Measurements from ENCODE around the gene CSNK2A1. TPM values are rescaled to one million over a fixed set of nuclear protein-coding genes. Genes with fewer than 3 reads are reported as not detected.

CSNK2A1 gene
- total RNA-seq, 2 donors from 2014 or later = 154 to 202 TPM

GRCh38 chr20:571754-572441 lies 28.3 kb upstream of the CSNK2A1 start:
- Mint-ChIP-seq H3K9me3 (no peaks in the 10 kb centered on the region), H3K36me3 (no peaks in the 10 kb centered on the region), H3K27ac (no peak overlapping the region)
- ATAC-seq (no peak), DNase-seq (ENCODE audit: low spot score in 2 of 2) (no peak)

- Mint-ChIP-seq H3K9me3 (no peaks in the 10 kb centered on the region), H3K36me3 (no peaks in the 10 kb centered on the region), H3K27ac (peak overlapping the region in 1 of 2 donors; percentile 11)
- ATAC-seq = no peak
- no peak for DNase-seq (ENCODE audit: low spot score in 2 of 2)
Measured at GRCh38 chr20:568673-569415, 25.3 kb upstream of the CSNK2A1 start.

DNA sequence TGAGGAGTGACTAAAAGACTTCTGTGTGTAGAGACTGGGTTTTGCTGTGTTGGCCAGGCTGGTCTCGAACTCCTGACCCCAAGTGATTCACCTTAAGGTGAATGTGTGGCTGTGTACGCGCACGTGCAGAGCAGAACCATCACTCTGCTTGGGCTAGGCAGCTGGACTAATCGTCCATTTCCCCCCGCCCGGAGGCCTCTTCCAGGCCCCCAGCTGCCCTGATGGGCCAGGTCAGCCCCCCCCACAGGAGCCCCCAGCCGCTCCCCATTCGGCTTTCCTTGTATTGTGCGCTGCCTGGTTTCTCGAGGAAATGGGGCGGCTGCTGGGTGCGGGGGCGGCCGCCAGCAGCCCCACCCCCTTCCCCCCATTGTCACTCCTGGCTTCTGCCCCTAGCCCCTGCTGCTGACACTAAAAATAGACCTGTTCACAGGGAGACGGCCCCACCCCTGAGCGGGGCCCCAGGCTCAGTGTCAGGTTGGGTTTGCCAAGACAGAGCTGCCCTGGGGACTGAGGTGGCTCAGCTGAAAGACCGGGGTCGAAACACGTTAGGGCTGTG lies 24.6 kb upstream of the CSNK2A1 start:
- ATAC-seq (no peak), DNase-seq (ENCODE audit: low spot score in 2 of 2) (no peak)
- Mint-ChIP-seq H3K9me3 (no peaks in the 10 kb centered on the region), H3K36me3 (no peaks in the 10 kb centered on the region), H3K27ac (no peak overlapping the region)

GRCh38 chr20:564192-564591 lies 20.6 kb upstream of the CSNK2A1 start:
- ATAC-seq = no peak
- Mint-ChIP-seq H3K27ac (no peak overlapping the region), H3K9me3 (no peaks in the 10 kb centered on the region), H3K36me3 (no peaks in the 10 kb centered on the region)
- DNase-seq (ENCODE audit: low spot score in 2 of 2) = no peak

GRCh38 chr20:563187-563586 lies 19.6 kb upstream of the CSNK2A1 start:
- H3K9me3 Mint-ChIP-seq = no peaks in the 10 kb centered on the region
- ATAC-seq (no peak), DNase-seq (ENCODE audit: low spot score in 2 of 2) (no peak)
- H3K27ac Mint-ChIP-seq = no peak overlapping the region
- no peaks in the 10 kb centered on the region for H3K36me3 Mint-ChIP-seq

GRCh38 chr20:562232-562897 lies 18.8 kb upstream of the CSNK2A1 start:
- no peaks in the 10 kb centered on the region for H3K36me3 Mint-ChIP-seq
- DNase-seq (ENCODE audit: low spot score in 2 of 2) = no peak
- H3K27ac Mint-ChIP-seq = no peak overlapping the region
- no peak for ATAC-seq
- no peaks in the 10 kb centered on the region for H3K9me3 Mint-ChIP-seq

DNA sequence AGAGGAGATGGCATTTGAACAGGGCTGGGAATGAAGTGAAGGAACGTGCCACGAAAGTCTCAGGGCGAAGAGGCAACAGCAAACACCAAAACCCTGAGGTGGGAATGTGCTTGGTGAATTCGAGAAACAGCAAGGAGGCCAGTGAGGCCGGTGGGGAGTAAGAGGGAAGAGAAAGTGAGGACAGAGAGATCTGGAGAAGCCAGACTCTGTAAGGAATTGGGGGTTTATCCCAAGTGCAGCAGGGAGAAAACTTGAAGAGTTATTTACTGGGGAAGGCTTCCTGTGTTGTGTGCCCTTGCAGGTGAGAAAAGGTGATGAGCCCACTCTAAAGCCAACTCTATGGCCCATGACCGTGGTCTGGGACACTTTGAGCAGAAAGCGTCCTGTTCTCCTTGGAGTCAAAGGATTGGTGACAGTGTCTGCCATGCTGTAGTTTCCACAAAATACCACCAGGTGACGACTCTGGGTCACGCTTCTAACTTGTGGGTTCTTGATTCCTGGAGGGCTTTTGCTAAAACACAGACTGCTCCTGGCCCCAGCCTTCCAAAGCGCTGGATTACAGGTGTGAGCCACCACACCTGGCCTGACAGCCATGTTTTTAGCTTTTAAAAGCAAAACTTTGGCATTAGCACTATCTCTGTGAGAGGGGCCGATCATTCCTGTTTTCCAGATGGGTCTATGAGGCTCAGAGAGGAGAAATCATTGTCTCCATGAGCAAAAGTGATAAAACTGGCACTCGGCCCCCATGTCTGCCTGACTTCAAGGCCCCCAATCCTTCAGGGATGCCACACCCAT lies 18.0 kb upstream of the CSNK2A1 start:
- Mint-ChIP-seq H3K9me3 (no peaks in the 10 kb centered on the region), H3K27ac (no peak overlapping the region), H3K36me3 (no peaks in the 10 kb centered on the region)
- ATAC-seq (peak; percentile 56 to 77), DNase-seq (ENCODE audit: low spot score in 2 of 2) (peak in 1 of 2 donors; percentile 57)

DNA sequence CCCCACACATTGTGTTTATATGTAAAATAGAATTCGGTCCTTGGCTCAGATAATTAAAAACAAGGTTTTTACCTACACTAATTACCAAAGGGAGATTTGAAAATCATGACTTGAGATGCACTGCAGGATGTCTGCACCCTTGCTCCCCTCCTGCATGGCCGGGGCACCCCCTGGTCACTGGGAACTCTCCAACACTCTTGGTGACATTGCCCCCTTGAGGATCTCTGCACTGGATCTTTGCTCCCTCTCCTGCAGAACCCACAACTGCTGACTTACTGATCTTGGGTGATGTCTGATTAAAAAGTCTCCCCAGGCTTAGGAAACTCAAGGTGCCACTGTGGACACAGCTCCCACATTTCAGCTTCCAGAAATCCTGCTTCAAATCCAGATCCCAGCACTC lies 17.1 kb upstream of the CSNK2A1 start:
- no peaks in the 10 kb centered on the region for H3K36me3 Mint-ChIP-seq
- no peak for ATAC-seq
- no peak overlapping the region for H3K27ac Mint-ChIP-seq
- H3K9me3 Mint-ChIP-seq = no peaks in the 10 kb centered on the region
- DNase-seq (ENCODE audit: low spot score in 2 of 2) = no peak

DNA sequence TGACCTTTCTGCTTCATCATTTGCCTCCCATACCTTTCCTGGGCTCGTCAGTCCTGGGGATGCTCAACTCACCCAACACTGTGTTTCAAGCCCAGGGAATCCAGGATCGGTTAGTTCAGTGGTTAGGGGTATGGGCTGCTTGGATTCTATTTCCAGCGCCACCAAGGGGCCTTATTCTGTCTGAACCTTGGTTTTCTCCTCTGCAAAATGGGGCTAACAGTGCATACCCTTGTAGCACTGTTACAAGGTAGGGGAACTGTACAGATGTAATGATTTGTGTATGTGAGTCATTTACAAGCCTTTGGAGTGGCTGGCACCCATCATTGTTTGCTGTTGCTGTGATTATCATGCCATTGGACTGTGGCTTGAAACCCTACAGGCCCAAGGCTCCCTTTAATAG lies 14.5 kb upstream of the CSNK2A1 start:
- Mint-ChIP-seq H3K9me3 (no peaks in the 10 kb centered on the region), H3K27ac (no peak overlapping the region), H3K36me3 (no peaks in the 10 kb centered on the region)
- DNase-seq (ENCODE audit: low spot score in 2 of 2) = no peak
- ATAC-seq = no peak

DNA sequence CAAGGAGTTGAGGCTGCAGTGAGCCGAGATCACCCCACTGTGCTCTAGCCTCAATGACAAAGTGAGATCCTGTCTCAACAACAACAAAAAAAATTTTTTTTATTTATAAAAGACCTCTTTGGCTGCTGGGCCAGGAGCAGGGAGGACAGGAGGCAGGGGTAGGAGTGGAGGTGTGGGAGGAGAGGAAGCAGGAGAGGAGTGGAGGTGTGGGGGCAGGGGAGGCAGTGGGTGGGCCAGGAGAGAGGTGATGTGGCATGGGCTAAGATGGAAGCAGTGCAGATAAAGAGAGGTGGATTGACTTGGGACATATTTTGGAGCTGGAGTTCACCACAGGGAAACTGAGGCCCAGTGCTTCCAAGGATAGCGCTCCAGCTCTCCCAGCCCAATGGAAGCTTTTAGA lies 13.4 kb upstream of the CSNK2A1 start:
- no peak for ATAC-seq

GRCh38 chr20:555976-556385 lies 12.4 kb upstream of the CSNK2A1 start:
- ATAC-seq (no peak), DNase-seq (ENCODE audit: low spot score in 2 of 2) (no peak)
- H3K27ac Mint-ChIP-seq = no peak overlapping the region
- H3K9me3 Mint-ChIP-seq = no peaks in the 10 kb centered on the region
- H3K36me3 Mint-ChIP-seq = no peaks in the 10 kb centered on the region

More for the DNA sequence above, 13.4 kb upstream of the CSNK2A1 start:
- H3K27ac Mint-ChIP-seq = no peak overlapping the region
- DNase-seq (ENCODE audit: low spot score in 2 of 2) = no peak
- no peaks in the 10 kb centered on the region for H3K36me3 Mint-ChIP-seq
- H3K9me3 Mint-ChIP-seq = no peaks in the 10 kb centered on the region

- DNase-seq (ENCODE audit: low spot score in 2 of 2) (no peak), ATAC-seq (no peak)
- Mint-ChIP-seq H3K36me3 (no peaks in the 10 kb centered on the region), H3K9me3 (no peaks in the 10 kb centered on the region), H3K27ac (no peak overlapping the region)
Measured at GRCh38 chr20:550611-551010, 7.0 kb upstream of the CSNK2A1 start.

DNA sequence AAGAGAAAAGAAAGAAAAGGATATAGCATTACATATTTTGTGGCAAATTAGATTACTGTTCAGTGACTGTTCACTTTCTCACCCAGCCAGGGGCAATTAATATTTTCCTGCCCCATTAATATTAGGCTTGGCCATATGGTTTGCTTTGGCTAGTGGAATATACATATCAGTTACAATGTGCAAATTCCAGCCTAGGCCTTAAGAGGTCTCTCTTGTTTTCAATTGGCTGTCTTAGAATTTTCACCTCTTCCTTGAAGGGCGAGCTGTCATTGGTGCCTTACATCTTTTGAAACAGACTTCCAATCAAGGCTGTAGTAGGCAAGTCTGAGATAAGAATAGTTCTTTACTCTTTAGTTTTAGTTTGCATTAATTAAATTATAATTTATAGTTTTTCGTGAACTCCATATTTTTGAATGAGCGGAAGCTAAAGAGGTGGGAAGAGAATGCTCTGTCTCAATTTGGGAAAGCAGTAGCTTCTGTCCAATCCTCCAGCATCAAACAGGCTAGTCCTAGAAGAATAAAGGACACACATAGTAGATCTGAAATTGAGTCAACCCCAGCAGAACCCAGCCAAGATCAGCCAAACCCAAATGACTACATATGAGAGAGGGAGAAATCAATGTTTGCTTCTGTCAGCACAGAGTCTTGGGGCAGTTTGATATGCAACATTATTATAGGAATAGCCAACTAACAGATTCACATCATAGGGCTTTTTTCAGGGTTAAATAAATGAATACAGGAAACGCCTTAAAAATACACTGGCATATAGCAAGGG lies 6.3 kb upstream of the CSNK2A1 start:
- DNase-seq (ENCODE audit: low spot score in 2 of 2) (no peak), ATAC-seq (no peak)
- peaks cover 0 to under 1% of the 10 kb centered on the region in 2 donors for H3K36me3 Mint-ChIP-seq
- H3K27ac Mint-ChIP-seq = no peak overlapping the region
- no peaks in the 10 kb centered on the region for H3K9me3 Mint-ChIP-seq

DNA sequence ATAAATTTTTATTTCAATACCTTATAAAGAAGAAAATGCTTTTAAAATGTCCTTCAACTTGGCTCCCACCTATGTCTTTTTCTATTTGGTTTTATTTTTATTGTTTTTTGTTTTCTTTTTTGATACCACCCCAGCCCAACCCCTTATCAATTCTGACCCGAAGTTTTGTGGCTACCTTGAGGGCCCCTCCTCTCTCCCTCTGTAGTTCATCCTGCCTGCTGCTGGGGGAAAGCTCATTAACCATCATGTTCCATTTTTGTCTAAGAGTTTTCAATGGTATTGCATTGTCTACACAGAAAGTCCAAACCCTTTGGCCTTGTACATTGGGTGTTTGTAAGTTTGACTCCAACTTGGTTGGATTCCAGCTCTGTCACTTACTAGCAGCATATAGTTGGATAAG lies 5.3 kb upstream of the CSNK2A1 start:
- ATAC-seq = no peak
- Mint-ChIP-seq H3K36me3 (peaks cover 10% of the 10 kb centered on the region in 2 donors), H3K27ac (no peak overlapping the region), H3K9me3 (peaks cover 6 to 10% of the 10 kb centered on the region in 2 donors)
- no peak for DNase-seq (ENCODE audit: low spot score in 2 of 2)

DNA sequence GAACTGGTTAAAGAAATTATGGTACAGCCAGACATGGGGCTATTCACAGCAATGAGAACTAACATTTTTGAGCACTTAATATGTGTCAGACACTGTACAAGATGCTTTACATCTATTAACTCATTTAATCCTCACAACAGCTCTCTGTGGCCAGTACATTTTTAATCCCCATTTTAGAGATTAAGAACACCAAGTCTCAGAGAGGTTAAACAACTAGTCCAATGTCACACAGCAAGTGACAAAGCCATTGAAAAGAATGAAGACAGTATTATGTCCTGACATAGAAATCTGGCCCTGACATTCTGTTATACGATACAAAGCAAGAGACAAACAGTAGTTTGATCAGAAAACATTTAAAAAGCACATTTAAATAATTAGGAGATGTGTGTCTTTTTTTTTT lies 3.8 kb upstream of the CSNK2A1 start:
- Mint-ChIP-seq H3K36me3 (peaks cover 22 to 23% of the 10 kb centered on the region in 2 donors), H3K27ac (no peak overlapping the region), H3K9me3 (peaks cover 10 to 12% of the 10 kb centered on the region in 2 donors)
- ATAC-seq (no peak), DNase-seq (ENCODE audit: low spot score in 2 of 2) (no peak)

DNA sequence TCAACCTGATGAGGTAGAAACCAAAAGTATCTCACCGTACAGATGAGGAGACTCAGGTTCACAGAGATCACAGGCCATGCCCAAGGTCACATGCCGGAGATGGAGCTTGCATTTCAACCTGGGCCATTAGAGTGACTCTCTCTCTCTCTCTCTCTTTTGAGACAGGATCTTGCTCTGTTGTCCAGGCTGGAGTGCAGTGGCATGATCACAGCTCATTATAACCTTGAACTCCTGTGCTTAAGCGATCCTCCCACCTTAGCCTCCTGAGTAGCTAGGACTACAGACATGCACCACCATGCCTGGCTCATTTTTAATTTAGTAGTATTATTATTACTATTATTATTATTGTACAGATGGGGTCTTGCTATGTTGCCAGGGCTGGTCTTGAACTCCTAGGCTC lies 2.8 kb upstream of the CSNK2A1 start:
- ATAC-seq (no peak), DNase-seq (ENCODE audit: low spot score in 2 of 2) (no peak)
- peaks cover 22 to 31% of the 10 kb centered on the region in 2 donors for H3K36me3 Mint-ChIP-seq
- H3K9me3 Mint-ChIP-seq = peaks cover 10 to 12% of the 10 kb centered on the region in 2 donors
- H3K27ac Mint-ChIP-seq = no peak overlapping the region
